GM18526 (cell line): ENCODE data around the gene ASB18.

Experiments
- POLR2A ChIP-seq: IDR thresholded peaks from 3 replicates; pipeline ENCODE4 v1.6.1; 2011; ENCODE audit not compliant: insufficient read length; ENCODE audit errors: extremely low read depth

Gene ASB18

DNA sequence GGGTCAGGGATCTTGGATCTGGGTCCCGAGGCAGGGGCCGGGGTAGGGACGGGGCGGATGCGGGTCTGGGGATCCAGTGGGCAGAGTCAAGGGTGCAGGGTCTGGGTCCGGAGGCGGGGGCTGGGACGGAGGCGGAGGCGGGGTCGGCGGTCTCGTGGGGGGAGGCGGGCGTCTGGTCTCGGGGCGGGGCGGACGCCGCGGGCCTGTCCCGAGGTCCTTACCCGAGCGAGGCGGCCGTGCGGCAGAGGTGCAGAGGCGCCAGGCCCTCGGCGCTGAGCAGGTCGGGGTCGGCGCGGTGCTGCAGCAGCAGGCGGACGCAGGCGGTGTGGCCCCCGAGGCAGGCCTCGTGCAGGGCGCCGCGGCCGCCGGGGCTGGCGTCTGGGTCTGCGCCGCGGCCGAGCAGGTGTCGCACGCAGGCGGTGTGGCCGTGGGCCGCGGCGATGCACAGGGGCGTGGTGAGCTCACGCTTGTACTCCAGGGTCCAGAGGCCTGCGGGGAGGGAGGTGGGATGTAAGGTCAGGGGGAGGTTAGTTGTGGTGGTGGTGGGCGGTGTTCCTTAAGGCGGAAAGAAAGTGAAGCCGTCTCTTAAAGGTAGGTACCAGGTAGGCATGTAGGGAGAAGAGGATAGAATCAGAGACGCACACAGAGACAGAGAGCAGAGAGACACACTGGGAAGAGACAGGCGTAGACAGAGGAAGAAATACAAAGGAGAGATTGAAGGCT, 26.6 kb downstream of the ASB18 start:
- no peak for TF ChIP-seq POLR2A

GRCh38 chr2:236236559-236237452, 27.4 kb downstream of the ASB18 start:
- TF ChIP-seq POLR2A = no peak

DNA sequence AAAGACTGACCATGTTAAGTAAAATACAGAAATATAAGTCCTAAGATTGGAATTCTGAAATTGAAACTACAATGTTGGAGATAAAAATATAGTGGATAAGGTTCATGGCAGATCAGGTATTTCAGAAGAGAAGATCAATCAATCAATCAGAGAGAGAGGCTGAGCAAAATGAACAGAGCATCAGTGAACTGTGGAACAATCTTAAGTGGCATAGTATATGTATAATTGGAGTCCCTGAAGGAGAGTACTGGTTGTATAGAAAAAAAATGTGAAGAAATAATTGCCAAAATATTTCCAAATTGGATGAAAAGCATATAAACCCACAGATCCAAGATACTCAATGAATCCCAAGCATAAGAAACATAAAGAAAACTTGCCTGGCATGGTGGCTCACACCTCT, 35.0 kb downstream of the ASB18 start:
- no peak for TF ChIP-seq POLR2A

DNA sequence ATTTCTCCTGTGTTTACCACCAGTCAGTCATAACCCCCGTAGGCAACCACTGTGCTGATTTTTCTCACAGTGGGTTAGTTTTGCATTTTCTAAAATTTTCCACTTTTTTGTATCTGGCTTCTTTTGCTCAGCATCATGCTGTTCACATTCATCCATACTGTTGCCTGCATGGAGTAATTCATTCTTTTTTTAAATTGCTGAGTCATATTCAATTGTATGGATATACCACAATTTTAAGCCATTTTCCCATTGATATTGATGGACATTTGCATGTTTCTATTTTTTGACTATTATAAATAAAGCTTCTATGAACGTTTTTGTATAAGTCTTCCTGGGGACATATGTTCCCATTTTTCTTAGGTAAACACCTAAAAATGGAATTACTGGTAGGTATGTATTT, 40.5 kb downstream of the ASB18 start:
- TF ChIP-seq POLR2A = no peak

- TF ChIP-seq POLR2A = no peak
Observed at GRCh38 chr2:236221798-236222197, 42.4 kb downstream of the ASB18 start.

DNA sequence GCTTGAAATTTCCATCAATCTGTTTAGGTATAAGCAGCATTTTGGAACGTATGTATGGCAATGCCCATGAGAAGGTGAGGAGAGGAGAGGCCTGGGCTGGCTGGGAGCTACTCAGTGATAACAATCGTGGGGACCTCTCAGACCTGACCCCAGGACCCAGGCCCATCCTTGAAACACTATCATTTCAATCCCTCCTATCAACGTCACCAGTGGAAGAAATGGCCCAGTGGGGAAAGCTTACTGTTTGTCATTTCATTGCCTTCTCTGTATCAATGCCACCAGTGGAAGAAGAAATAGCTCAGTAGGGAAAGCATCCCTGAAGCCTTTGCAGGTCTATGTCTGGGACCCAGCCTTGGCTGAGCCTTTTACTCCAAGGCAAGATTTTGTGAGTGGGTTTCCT, 44.8 kb downstream of the ASB18 start:
- no peak for TF ChIP-seq POLR2A

DNA sequence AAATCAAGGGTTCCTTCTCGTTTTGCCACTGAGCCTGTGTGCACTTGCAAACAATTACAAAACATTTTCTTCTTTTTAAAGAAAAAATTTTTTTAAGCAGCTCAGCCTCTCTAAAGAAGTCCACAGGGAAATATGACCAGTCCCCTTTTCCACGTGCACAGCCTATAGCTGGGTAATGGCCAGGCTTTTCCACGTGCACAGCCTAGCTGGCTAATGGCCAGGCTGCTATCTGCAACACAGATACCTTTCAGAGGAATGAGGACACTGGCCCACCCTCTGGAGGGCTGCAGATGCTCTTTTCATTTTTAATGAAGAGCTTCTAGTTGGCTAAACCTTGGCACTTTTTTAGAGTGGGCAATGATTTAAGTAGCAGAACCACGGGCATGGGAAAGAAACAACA, 46.3 kb downstream of the ASB18 start:
- no peak for TF ChIP-seq POLR2A

DNA sequence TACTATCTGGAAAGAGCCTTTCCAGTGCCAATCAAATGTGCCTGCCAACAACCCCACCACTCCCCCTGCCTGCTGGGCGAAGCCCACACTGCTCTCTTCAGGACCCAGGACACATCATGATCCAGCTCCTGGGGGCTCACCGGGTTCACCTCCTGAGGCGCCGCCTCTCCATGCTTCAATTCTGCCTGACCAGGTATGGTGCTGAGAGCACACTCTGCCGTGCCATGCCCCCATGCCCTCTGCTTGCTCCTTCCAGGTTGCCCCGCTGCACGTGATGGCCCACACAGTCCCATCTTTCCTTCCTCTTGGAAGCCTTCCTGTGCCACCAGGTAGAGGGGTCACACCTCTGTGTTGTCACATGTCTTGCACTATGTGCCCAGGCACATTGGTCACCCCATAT, 47.5 kb downstream of the ASB18 start:
- no peak for TF ChIP-seq POLR2A

GRCh38 chr2:236215761-236216333, 48.4 kb downstream of the ASB18 start:
- no peak for TF ChIP-seq POLR2A

DNA sequence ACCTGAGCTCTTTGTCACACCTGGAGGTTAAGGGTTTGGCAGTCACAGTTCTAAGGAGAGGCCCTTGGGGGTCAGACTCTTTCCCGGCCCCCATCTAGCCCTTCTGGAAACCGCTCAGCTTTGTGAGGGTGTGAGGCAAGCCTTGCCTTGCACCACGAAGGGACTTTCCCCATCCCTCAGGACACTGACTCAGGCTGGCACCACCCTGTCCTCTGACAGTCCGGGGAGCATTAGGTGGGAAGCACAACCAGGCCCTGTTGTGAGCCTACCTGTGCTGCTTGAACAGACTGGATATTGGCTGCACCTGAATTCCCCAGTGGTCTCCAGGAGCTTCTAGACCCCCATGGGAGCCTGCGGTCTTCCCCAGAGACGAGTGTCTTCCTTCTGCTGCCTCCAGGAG, 49.0 kb downstream of the ASB18 start:
- no peak for TF ChIP-seq POLR2A

- no peak for TF ChIP-seq POLR2A
Observed at GRCh38 chr2:236214376-236214995, 49.7 kb downstream of the ASB18 start.

- no peak for TF ChIP-seq POLR2A
Observed at GRCh38 chr2:236211296-236211695, 52.9 kb downstream of the ASB18 start.

GRCh38 chr2:236210536-236210935, 53.7 kb downstream of the ASB18 start:
- no peak for TF ChIP-seq POLR2A

GRCh38 chr2:236209996-236210395, 54.2 kb downstream of the ASB18 start:
- TF ChIP-seq POLR2A = no peak

DNA sequence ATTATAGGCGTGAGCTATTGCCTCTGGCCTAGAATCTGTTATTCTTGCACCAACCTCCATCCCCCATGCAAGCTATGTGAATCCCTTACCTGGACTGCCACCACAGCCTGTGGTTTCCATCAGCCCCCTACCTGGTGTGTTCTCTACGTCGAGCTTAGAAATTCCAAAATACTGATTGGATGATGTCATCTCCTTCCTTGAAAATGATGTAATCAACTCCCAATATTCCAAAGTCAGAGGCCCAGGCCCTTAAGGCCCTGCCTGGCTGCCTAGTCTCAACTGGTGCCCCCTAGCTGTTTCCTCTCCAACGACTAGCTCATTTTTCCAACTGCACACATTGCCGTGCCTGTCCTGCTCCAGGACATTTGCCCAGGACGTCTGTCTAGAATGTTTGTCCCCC, 54.7 kb downstream of the ASB18 start:
- no peak for TF ChIP-seq POLR2A
